Measurements from ENCODE around the gene UBP1.

DNA sequence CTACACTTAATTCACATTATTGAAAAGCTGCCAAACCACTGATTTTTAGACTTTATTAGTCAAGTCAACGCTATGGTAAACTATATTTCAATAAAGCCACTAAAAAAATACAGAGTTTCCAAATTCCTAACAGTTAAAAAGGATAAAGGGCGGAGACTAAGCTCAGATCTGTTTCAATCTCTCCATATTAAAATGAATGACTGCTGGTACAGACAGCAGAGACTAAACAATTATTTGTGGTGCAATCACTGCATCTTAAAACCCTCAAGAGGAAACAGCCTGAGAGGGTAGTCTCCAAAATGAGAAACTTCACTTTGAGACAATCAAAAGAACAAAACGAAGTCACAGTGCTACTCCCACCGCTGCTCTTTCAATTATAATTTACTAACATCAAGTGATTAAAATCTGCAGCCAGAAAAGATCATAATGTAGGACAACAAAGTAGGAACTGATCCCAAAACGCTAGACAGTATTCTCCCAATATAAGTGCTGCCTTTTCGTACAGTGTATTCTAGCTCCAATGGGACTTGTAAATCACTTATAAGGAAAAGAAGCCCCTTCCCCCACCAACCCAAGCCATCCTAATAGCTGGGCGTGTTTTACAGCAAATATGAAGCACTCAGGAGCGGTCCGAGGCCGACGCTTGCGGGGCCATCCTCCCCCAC, 1.2 kb downstream of the UBP1 start:
- TF ChIP-seq, protein P1, sequence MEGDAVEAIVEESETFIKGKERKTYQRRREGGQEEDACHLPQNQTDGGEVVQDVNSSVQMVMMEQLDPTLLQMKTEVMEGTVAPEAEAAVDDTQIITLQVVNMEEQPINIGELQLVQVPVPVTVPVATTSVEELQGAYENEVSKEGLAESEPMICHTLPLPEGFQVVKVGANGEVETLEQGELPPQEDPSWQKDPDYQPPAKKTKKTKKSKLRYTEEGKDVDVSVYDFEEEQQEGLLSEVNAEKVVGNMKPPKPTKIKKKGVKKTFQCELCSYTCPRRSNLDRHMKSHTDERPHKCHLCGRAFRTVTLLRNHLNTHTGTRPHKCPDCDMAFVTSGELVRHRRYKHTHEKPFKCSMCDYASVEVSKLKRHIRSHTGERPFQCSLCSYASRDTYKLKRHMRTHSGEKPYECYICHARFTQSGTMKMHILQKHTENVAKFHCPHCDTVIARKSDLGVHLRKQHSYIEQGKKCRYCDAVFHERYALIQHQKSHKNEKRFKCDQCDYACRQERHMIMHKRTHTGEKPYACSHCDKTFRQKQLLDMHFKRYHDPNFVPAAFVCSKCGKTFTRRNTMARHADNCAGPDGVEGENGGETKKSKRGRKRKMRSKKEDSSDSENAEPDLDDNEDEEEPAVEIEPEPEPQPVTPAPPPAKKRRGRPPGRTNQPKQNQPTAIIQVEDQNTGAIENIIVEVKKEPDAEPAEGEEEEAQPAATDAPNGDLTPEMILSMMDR (tag by site-specific recombination; IDR thresholded peaks at IDR 0.05), result no peak
- TF ChIP-seq ZNF664 (tag by site-specific recombination; IDR thresholded peaks at IDR 0.05) (no peak), ZNF701 (tag by site-specific recombination; IDR thresholded peaks at IDR 0.05) (no peak), ZNF426 (tag by site-specific recombination; IDR thresholded peaks at IDR 0.05) (no peak), MYNN (tag by site-specific recombination; IDR thresholded peaks at IDR 0.05; ENCODE audit: borderline replicate concordance) (no peak), ZNF37A (tag by site-specific recombination; IDR thresholded peaks at IDR 0.05) (no peak)
- TF ChIP-seq, protein P2, sequence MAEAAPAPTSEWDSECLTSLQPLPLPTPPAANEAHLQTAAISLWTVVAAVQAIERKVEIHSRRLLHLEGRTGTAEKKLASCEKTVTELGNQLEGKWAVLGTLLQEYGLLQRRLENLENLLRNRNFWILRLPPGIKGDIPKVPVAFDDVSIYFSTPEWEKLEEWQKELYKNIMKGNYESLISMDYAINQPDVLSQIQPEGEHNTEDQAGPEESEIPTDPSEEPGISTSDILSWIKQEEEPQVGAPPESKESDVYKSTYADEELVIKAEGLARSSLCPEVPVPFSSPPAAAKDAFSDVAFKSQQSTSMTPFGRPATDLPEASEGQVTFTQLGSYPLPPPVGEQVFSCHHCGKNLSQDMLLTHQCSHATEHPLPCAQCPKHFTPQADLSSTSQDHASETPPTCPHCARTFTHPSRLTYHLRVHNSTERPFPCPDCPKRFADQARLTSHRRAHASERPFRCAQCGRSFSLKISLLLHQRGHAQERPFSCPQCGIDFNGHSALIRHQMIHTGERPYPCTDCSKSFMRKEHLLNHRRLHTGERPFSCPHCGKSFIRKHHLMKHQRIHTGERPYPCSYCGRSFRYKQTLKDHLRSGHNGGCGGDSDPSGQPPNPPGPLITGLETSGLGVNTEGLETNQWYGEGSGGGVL (tag by site-specific recombination; IDR thresholded peaks at IDR 0.05), result no peak
- TF ChIP-seq, protein P3, sequence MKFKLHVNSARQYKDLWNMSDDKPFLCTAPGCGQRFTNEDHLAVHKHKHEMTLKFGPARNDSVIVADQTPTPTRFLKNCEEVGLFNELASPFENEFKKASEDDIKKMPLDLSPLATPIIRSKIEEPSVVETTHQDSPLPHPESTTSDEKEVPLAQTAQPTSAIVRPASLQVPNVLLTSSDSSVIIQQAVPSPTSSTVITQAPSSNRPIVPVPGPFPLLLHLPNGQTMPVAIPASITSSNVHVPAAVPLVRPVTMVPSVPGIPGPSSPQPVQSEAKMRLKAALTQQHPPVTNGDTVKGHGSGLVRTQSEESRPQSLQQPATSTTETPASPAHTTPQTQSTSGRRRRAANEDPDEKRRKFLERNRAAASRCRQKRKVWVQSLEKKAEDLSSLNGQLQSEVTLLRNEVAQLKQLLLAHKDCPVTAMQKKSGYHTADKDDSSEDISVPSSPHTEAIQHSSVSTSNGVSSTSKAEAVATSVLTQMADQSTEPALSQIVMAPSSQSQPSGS (tag by site-specific recombination; IDR thresholded peaks at IDR 0.05; ENCODE audit: low read depth), result no peak
